ENCODE data around the gene ICAM5. TPM values are rescaled to one million over a fixed set of nuclear protein-coding genes. Genes with fewer than 3 reads are reported as not detected.

The ICAM5 gene
- total and polyA plus RNA-seq, 9 of the 15 experiments (the other 6 are each of a cell fraction or from before 2014, with no cell fraction given), result 0.10 to 114 (median 13.7) TPM

- TF ChIP-seq ATF6 (CRISPR knock-in tag; IDR thresholded peaks at IDR 0.05) (peak; percentile 68; the same call in 1 of the 2 replicates), TEAD4 (IDR thresholded peaks at IDR 0.05; ENCODE audit: low read length) (0 out of 2 replicates have a peak, but pooled peaks have one; percentile 18), TEAD4 (CRISPR knock-in tag; IDR thresholded peaks at IDR 0.05; ENCODE audit: borderline replicate concordance) (no peak), CHD2 (IDR thresholded peaks at IDR 0.05; ENCODE audit: low read depth, low read length) (peak; percentile 9; the same call in 1 of the 2 replicates), HDAC3 (IDR thresholded peaks at IDR 0.05; ENCODE audit: borderline replicate concordance, partially characterized antibody) (no peak), SMARCE1 (IDR thresholded peaks at IDR 0.05) (peak; percentile 19; the same call in 1 of the 2 replicates), ZNF592 (IDR thresholded peaks at IDR 0.05) (0 out of 2 replicates have a peak, but pooled peaks have one; percentile 40), KHSRP (IDR thresholded peaks at IDR 0.05) (no peak), UBTF (IDR thresholded peaks at IDR 0.05; ENCODE audit: borderline replicate concordance in 1 of 2, low read depth in 2 of 2, low read length in 2 of 2) (peak; percentile 42 to 71; a peak in 2 of 4 replicates), EGR1 (conservative IDR thresholded peaks at IDR 0.05) (0 out of 2 replicates have a peak, but pooled peaks have one; percentile 7), E2F6 (IDR thresholded peaks at IDR 0.05; ENCODE audit: borderline replicate concordance in 1 of 2, extremely low read depth in 1 of 2, insufficient read depth in 1 of 2, insufficient read length in 1 of 2, low read depth in 1 of 2, low read length in 1 of 2, poor library complexity in 1 of 2, severe bottlenecking in 1 of 2) (peak in 1 of 2 experiments; percentile 37), TOE1 (IDR thresholded peaks at IDR 0.05; ENCODE audit: borderline replicate concordance) (peak; percentile 61; the same call in 1 of the 2 replicates), TOE1 (CRISPR knock-in tag; IDR thresholded peaks at IDR 0.05; ENCODE audit: borderline replicate concordance, low read depth) (no peak), SIN3B (IDR thresholded peaks at IDR 0.05; ENCODE audit: low read depth) (peak; percentile 17; the same call in 1 of the 2 replicates)
Measured at GRCh38 chr19:10292789-10293636, 3.3 kb downstream of the ICAM5 start (continued).

Measured in K562 (cell line).